Stimulated activated CD8-positive, alpha-beta memory T cell treated with anti-CD3 and anti-CD28 coated beads, Interleukin-12 subunit alpha, Interleukin-12 subunit beta, amount 100 ng/mL, for 24 hours (primary cell): ENCODE measurements around the gene DUSP3.

Experiments
- DNase-seq: peaks from one replicate; pipeline ENCODE4 v3.0.0-alpha.2; 2020; ENCODE audit errors: extremely low read depth

Gene DUSP3

DNA sequence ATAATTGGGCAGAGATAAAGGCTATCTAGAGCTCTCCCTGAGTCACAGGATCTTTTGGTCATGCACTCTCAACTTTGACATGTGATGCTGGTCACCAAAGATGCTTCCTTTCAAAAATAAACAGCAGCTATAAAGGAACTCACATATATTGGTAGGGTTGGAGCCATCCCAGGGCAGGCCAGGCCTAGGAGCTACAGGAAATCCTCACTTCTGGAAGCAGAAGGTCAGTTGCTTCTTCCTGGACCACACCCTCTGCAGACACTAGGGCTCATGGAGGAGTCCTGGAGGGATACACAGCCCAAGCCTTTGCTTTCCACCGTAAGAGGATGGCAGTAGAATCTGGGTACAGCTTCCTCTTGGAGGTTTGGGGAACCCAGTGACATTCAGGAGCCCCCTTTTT, 44.8 kb downstream of the DUSP3 start:
- no peak for DNase-seq

GRCh38 chr17:43732958-43733357, 45.8 kb downstream of the DUSP3 start:
- no peak for DNase-seq

GRCh38 chr17:43728081-43728480, 50.7 kb downstream of the DUSP3 start:
- DNase-seq = no peak

DNA sequence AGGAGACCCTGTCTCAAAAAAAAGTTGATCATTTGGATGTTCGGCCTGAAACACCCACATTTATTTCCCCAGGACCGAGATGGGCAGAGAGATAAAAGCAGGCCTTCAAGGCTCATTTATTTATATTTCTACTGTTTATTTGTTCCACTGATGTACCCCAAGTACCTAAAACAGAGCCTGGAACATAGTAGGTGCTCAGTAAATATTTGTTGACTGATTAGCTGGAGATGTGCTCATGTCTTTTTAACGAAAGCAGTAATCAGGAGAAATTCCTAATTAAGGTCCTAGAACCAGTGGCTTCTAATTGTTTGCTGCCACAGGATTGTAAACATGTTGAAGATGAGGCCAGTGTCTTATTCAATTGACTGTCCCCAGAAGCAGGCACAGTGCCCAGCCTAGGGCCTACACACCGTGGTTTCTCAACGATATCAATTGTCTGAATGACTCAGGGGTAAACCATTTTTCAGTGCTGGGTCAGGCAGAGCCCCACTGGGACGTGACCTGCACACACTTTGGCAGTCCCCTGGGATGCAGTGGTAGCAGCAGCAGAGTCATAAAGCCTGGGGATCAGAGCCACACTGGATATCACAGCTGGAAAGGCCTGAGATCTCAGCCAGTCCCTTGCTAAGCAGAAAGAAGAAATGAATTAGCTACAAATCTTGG, 54.9 kb downstream of the DUSP3 start:
- DNase-seq = no peak

GRCh38 chr17:43722870-43723665, 55.7 kb downstream of the DUSP3 start:
- no peak for DNase-seq

DNA sequence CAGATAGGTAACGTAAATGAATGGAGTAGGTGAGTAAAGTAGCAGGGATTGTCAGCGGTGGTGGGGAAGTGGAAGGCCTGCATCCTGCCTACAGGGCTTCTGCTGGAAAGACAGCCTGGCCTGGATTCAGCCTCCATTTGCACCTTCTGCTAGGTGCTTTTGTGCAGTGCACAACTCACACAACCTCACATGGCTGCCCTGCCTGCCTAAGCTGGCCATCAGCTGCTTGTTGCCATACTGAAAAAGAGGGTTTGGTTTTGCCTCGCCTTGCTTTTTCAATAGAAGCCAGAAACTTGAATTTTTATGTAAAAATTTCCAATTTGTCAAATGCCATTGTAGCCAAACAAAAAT, 56.5 kb downstream of the DUSP3 start:
- no peak for DNase-seq

DNA sequence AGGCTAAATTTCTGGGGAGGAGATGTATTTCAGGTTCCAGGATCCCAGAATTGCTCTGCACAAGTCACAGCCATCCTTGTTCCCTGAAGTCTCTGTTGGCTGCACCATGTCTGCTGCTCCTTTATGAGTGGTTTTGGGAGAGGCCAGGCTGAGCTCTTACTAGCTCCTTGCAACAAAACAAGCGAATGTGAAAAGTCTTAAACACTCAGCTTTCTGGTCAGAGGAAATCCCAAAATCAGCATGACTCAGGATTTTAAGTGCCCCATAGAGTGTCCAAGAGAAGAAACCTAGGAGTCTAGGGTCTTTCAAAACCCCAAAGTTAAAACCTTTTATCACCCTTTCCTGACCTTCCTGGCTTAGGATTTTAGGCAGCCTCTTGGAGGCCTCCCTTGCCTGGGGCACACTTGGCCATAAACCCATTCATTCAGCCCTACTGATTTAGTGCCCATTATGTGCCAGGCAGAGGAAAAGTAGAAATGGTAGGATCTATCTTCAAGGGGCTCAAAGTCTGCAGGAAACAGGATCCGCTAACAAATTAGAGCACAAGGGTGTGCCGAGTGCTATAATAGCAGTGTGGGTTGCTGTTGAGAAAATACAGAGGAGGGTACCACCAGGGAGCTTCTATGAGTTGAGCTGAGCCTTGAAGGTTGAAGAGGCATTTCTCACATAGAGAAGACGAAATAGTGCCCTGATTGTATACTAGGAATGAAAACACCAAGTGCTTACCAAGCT, 57.1 kb downstream of the DUSP3 start:
- no peak for DNase-seq

- DNase-seq = peak; percentile 40
Measured at GRCh38 chr17:43720311-43721060, 58.3 kb downstream of the DUSP3 start.

- no peak for DNase-seq
Measured at GRCh38 chr17:43719578-43719977, 59.2 kb downstream of the DUSP3 start.

GRCh38 chr17:43718544-43718943, 60.2 kb downstream of the DUSP3 start:
- DNase-seq = no peak

- DNase-seq = no peak
Measured at GRCh38 chr17:43717913-43718312, 60.9 kb downstream of the DUSP3 start.
